Measurements from ENCODE around the gene STAT5B. TPM values are rescaled to one million over a fixed set of nuclear protein-coding genes. Genes with fewer than 3 reads are reported as not detected.
A peak's percentile ranks its signal among the peaks of the same experiment; 100 is the strongest.

STAT5B gene
- total RNA-seq, 1 experiment from 2014 or later: 36.4 TPM

- 0 out of 2 replicates have a peak, but pooled peaks have one; percentile 77 for TF ChIP-seq ZNF532 (CRISPR knock-in tag; IDR thresholded peaks at IDR 0.05; ENCODE audit: borderline replicate concordance)
- TF ChIP-seq JAZF1 (CRISPR knock-in tag; IDR thresholded peaks at IDR 0.05): no peak
- TF ChIP-seq ZNF138 (CRISPR knock-in tag; conservative IDR thresholded peaks at IDR 0.05): peak; percentile 88; the same call in 1 of the 2 replicates
- peak; percentile 26; the same call in 1 of the 2 replicates for TF ChIP-seq AFF4 (CRISPR knock-in tag; IDR thresholded peaks at IDR 0.05; ENCODE audit: borderline replicate concordance)
- peak; percentile 81 for TF ChIP-seq CTCF (IDR thresholded peaks at IDR 0.05)
- no peak for TF ChIP-seq EMX1 (CRISPR knock-in tag; IDR thresholded peaks at IDR 0.05)
- no peak for TF ChIP-seq OVOL2 (CRISPR knock-in tag; IDR thresholded peaks at IDR 0.05; ENCODE audit: borderline replicate concordance)
- TF ChIP-seq NR3C1 (CRISPR knock-in tag; conservative IDR thresholded peaks at IDR 0.05; ENCODE audit: low read depth): peak; percentile 94; the same call in 1 of the 2 replicates
- no peak for TF ChIP-seq MLX (CRISPR knock-in tag; IDR thresholded peaks at IDR 0.05)
- TF ChIP-seq PREB (CRISPR knock-in tag; IDR thresholded peaks at IDR 0.05; ENCODE audit: borderline replicate concordance): peak; percentile 84
- peak; percentile 64; the same call in 1 of the 2 replicates for TF ChIP-seq ATF1 (CRISPR knock-in tag; IDR thresholded peaks at IDR 0.05)
Observed at GRCh38 chr17:42183741-42184711, 92.2 kb downstream of the STAT5B start (continued).
